ENCODE results near the gene CDK2AP2. TPM values are rescaled to one million over a fixed set of nuclear protein-coding genes. Genes with fewer than 3 reads are reported as not detected.

Gene CDK2AP2
- total and polyA plus RNA-seq, 10 of the 15 experiments (the other 5 are each of a cell fraction or from before 2014, with no cell fraction given): 8.0 to 177 (median 40.9) TPM

DNA sequence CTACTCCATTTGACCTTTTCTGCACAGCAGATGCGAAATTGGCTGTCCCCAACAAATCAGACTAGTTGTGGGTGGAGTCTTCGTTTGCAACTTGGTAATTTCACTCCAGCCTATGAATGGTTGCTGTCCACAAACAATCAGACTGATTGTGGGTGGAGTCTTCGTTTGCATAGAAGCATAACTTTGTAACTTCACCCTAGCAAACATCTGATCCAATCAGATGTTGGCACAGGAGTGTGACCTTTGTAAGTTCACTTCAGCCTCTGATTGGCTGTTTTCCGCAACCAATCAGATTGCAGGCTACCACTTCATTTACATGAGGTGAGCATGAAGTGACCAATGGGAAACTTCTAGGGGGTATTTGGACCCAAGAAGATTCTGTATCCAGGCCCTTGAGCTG lies 31.6 kb upstream of the CDK2AP2 start:
- H3K79me2 ChIP-seq (ENCODE audit: control insufficient read depth, insufficient read depth, low read length): no peaks in the 10 kb centered on the region
- H3K4me2 ChIP-seq (ENCODE audit: control insufficient read depth, insufficient read depth): no peak overlapping the region
- H3K9ac ChIP-seq (ENCODE audit: control insufficient read depth, insufficient read depth, low read length): no peak overlapping the region
- H3K4me1 ChIP-seq (ENCODE audit: control insufficient read depth, insufficient read depth, low read length): no peaks in the 10 kb centered on the region
- ChIA-PET CTCF (no interaction called here), RAD21 (ENCODE audit: unreplicated experiment) (no interaction called here), SMC1A (ENCODE audit: uncharacterized antibody, unreplicated experiment) (no interaction called here), POLR2A (no interaction called here)
- no peaks in the 10 kb centered on the region; a peak in 1 of 4 replicates for H3K27me3 ChIP-seq (replicated peaks in 1 of 2; ENCODE audit: control insufficient read depth in 2 of 2, insufficient read depth in 2 of 2, low read length in 1 of 2)
- no peak for ATAC-seq
- no peak overlapping the region for H2AFZ ChIP-seq (ENCODE audit: control insufficient read depth, low read depth, low read length)
- H3K4me3 ChIP-seq: no peak overlapping the region
- no peak for FAIRE-seq
- H3K36me3 ChIP-seq (ENCODE audit: control insufficient read depth in 2 of 2, insufficient read depth in 2 of 2, low read length in 1 of 2): no peaks in the 10 kb centered on the region
- no TSS peak for BruUV-seq (replicated peaks)
- H3K9me3 ChIP-seq (replicated peaks; ENCODE audit: control insufficient read depth, insufficient read depth, low read length): peaks cover 1% of the 10 kb centered on the region; the same call in 2 of the 3 replicates
- intact Hi-C loops (cut with micrococcal nuclease; ENCODE audit: unreplicated experiment): no loop called here
- in situ Hi-C loops (cut with MboI): no loop called here
- DNase-seq (ENCODE audit: low read depth, low spot score): no peak
- no peaks in the 10 kb centered on the region for H4K20me1 ChIP-seq (ENCODE audit: control insufficient read depth, insufficient read depth)
- no peak overlapping the region for H3K27ac ChIP-seq (ENCODE audit: control insufficient read depth, insufficient read depth)
- 43% methylated on average over 4 of the region's 4 CpGs for WGBS (ENCODE audit: insufficient coverage, insufficient replicate concordance, low lambda C conversion rate, missing lambda C conversion rate)
- TF ChIP-seq NFYB (IDR thresholded peaks at IDR 0.05; ENCODE audit: insufficient read depth, low read depth, low read length) (0 out of 2 replicates have a peak, but pooled peaks have one; percentile 38), SPI1 (IDR thresholded peaks at IDR 0.05; ENCODE audit: borderline replicate concordance, insufficient read depth, low read depth, low read length) (no peak), STAT3 (IDR thresholded peaks at IDR 0.05; ENCODE audit: low read depth, low read length) (no peak), CHD2 (IDR thresholded peaks at IDR 0.05; ENCODE audit: borderline replicate concordance, low read depth, low read length) (no peak)
- TF ChIP-seq, protein P1, sequence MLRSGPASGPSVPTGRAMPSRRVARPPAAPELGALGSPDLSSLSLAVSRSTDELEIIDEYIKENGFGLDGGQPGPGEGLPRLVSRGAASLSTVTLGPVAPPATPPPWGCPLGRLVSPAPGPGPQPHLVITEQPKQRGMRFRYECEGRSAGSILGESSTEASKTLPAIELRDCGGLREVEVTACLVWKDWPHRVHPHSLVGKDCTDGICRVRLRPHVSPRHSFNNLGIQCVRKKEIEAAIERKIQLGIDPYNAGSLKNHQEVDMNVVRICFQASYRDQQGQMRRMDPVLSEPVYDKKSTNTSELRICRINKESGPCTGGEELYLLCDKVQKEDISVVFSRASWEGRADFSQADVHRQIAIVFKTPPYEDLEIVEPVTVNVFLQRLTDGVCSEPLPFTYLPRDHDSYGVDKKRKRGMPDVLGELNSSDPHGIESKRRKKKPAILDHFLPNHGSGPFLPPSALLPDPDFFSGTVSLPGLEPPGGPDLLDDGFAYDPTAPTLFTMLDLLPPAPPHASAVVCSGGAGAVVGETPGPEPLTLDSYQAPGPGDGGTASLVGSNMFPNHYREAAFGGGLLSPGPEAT (IDR thresholded peaks at IDR 0.05; ENCODE audit: low read depth): no peak

All from GM12878 (cell line).